GM20000 (cell line): ENCODE measurements around the gene RASAL2.

Experiments used
- DNase-seq: peaks from one replicate; pipeline ENCODE4 v3.0.0; 2012; ENCODE audit warnings: low spot score
- TF ChIP-seq, protein P1 (sequence below): IDR thresholded peaks from 2 replicates; pipeline ENCODE4 v1.5.1; 2012; ENCODE audit warnings: mild to moderate bottlenecking, control low read depth; ENCODE audit errors: extremely low read depth, missing control alignments

The RASAL2 gene

DNA sequence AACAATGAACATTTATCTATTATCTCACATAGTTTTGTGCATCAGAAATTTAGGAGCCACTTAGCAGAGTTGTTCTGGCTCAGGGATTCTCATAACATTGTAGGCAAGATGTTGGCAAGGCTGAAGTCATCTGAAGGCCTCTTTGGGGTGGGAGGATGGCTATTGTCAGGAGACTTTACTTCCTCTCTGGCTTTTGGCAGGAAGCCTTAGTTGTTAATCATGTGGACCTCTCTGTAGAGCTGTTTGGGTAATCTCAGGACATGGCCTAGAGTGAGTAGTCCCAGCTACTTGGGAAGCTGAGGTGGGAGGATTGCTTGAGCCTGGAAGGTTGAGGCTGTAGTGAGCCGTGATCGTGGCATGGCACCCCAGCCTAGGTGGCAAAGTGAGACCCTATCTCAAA lies 40.2 kb downstream of the RASAL2 start:
- DNase-seq = no peak
- TF ChIP-seq, protein P1, sequence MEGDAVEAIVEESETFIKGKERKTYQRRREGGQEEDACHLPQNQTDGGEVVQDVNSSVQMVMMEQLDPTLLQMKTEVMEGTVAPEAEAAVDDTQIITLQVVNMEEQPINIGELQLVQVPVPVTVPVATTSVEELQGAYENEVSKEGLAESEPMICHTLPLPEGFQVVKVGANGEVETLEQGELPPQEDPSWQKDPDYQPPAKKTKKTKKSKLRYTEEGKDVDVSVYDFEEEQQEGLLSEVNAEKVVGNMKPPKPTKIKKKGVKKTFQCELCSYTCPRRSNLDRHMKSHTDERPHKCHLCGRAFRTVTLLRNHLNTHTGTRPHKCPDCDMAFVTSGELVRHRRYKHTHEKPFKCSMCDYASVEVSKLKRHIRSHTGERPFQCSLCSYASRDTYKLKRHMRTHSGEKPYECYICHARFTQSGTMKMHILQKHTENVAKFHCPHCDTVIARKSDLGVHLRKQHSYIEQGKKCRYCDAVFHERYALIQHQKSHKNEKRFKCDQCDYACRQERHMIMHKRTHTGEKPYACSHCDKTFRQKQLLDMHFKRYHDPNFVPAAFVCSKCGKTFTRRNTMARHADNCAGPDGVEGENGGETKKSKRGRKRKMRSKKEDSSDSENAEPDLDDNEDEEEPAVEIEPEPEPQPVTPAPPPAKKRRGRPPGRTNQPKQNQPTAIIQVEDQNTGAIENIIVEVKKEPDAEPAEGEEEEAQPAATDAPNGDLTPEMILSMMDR = no peak

DNA sequence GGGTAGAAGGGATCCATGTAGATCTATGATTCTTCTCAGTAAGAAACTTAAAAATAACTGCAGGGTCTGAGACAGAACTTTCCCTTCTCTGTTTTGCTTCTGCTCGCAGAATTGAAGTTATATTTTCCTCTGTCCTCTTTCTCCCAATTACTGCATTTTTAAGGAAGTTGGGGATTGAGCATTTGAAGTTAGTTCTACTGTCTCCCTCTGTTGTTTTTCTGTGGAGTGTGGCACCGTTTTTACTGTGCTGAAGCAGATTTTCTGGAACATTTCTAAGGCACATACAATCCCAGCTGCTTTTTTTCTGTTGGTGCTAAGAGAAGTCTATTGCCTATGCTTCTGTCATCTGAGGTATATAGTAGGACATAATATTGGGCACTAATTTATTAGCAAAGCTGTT lies 43.3 kb downstream of the RASAL2 start:
- DNase-seq = no peak
- TF ChIP-seq, protein P1 = no peak

DNA sequence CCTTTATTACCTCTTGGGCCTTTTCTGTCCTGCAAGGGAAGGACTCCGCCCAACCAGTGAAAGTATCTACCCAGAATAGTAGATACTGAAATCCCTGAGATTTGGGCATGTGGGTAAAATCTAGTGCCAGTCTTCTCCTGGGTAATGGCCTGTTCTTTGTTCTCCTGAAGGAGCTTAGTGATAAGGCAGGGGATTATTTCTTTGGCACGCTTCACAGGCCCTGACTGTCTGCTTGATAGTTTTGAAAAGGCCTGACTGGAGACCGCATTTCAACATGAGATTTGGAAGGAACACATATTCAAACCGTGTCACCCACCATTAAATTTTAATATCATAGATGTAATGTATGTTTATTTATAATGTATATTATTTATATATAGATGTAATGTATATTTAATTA lies 48.9 kb downstream of the RASAL2 start:
- TF ChIP-seq, protein P1 = no peak
- DNase-seq = no peak

DNA sequence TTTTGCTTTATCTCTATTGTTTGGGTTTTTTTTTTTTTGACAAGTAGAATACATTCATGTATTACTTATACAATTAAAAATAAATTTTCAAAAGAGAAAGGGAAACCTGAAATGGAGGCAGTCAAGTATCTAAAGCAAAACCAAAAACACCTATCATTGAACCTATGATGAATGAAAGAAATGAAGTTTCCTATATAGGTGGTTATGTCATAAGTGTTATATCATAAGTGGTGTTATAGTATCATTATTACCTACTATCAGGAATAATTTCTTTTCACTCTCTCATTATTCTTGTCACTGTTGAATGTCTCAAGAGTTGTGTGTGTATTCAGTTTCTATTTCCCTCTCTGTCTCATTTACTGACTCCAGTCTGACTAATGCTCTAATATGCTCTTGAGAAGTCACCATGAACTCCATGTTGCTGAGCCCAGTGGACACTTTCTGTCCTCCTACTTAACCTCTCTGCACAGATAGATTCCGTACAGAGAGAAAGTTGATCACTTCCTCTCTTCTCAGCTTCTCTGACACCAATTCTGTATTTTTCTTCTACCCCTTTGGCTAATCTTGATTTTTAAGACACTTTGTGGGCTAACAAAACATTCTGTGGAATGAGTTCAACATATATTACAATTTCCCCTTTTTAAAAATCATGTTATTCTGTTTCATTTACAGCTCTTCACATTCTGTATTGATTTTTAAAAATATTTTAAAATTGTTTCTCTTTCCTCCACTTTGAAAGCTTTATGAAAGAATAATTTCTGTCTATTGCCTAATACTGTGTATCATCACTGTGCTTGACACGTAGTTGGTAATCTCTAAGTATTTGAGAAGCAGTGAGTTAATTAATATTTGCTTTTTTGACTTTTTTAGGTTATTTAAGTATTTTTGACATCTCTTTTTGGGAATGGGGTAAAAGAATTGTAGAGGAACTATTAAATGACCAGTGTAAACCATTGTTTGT lies 50.1 kb downstream of the RASAL2 start:
- TF ChIP-seq, protein P1 = no peak
- no peak for DNase-seq

DNA sequence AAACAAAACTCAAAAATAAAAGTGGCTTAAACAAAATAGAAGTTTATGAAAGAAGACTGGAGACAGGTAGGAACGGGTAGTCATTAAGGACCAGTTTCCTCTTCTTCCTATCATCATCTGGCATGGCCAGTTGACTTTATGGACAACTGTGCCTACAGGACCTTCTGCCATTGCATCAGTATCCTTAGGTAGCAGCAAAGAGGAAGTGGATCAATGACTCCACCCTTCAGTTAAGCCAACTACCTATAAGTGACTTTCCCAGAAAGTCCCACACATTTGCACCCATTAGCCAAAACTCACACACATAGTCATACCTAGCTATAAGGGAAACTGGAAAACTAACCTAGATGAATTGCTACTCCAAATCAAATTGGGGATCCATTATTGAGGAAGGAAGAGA lies 51.7 kb downstream of the RASAL2 start:
- TF ChIP-seq, protein P1 = no peak

DNA sequence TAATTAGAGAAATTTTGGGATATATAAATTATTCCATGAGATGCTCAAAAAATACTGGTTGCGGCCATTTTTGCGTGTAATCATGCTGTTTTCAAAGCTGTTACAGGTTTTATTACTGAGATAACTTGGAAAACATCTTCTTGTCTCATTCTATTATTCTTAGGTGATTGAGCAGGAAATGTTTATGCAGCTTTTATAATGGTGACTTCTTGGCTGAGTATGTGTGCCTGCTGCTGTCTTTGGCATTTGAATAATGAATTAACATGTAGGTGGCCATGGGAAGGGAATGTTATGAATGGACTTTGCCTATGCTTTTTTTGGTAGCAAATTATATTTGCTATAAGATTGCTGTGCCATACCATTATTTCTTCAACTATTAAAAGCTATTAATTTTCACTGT lies 52.5 kb downstream of the RASAL2 start:
- no peak for DNase-seq
- TF ChIP-seq, protein P1 = no peak

More for the DNA sequence above, 51.7 kb downstream of the RASAL2 start:
- no peak for DNase-seq

DNA sequence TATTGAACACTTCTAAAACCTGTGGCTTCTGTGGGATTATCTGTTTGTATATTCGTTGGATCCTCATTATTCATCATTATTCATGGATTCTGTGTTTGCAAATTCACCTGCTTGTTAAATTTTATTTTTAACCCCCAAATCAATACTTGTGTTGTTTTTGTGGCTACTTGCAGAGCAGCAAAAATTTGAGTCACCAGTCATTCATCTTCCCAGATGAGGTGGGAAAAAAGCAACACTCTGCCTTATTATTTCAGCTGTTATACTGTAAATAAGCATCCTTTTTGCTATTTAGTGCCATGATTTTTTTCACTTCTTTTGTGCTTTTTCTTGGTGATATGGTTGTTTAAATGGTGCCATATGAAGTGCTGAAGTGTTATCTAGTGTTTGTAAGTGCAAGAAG lies 56.7 kb downstream of the RASAL2 start:
- DNase-seq = no peak
- TF ChIP-seq, protein P1 = no peak
